ENCODE data around the gene DVL3.
"Not testable (repeated sequence)": the region's sequence is repeated elsewhere in the genome, so short reads cannot be mapped to it uniquely, and the experiment has no call there.

Gene DVL3

GRCh38 chr3:184154885-184155643 lies at the start of gene DVL3:
Gene DVL3, plus strand, starts transcription at chr3:184155377. Its CDS starts 259 bp downstream, at chr3:184155636.
- peak; percentile 62 for DNase-seq

GRCh38 chr3:184110316-184110725 lies 44.9 kb upstream of the DVL3 start:
- DNase-seq: peak; percentile 57

- no peak for DNase-seq
Observed at GRCh38 chr3:184116017-184116416, 39.2 kb upstream of the DVL3 start.

- DNase-seq: no peak
Observed at GRCh38 chr3:184117636-184118035, 37.5 kb upstream of the DVL3 start.

- DNase-seq: not testable (repeated sequence)
Observed at GRCh38 chr3:184121031-184121430, 34.1 kb upstream of the DVL3 start.

- no peak for DNase-seq
Observed at GRCh38 chr3:184126006-184126405, 29.2 kb upstream of the DVL3 start.

- peak; percentile 45 for DNase-seq
Observed at GRCh38 chr3:184129012-184129411, 26.2 kb upstream of the DVL3 start.

GRCh38 chr3:184132945-184133344 lies 22.2 kb upstream of the DVL3 start:
- DNase-seq: no peak

GRCh38 chr3:184133840-184134745 lies 21.1 kb upstream of the DVL3 start:
- peak; percentile 87 for DNase-seq

- no peak for DNase-seq
Observed at GRCh38 chr3:184134746-184135148, 20.4 kb upstream of the DVL3 start.

- DNase-seq: peak; percentile 96
Observed at GRCh38 chr3:184135149-184135910, 19.8 kb upstream of the DVL3 start, which contains the start of gene EIF2B5. Gene EIF2B5, plus strand, starts transcription at chr3:184135358. Its CDS starts 28 bp downstream, at chr3:184135386.

GRCh38 chr3:184135911-184136260 lies 19.3 kb upstream of the DVL3 start:
- no peak for DNase-seq

GRCh38 chr3:184140436-184140835 lies 14.7 kb upstream of the DVL3 start:
- DNase-seq: no peak

GRCh38 chr3:184142199-184142598 lies 13.0 kb upstream of the DVL3 start:
- DNase-seq: no peak

- DNase-seq: no peak
Observed at GRCh38 chr3:184143327-184143726, 11.8 kb upstream of the DVL3 start.

- no peak for DNase-seq
Observed at GRCh38 chr3:184144505-184144904, 10.7 kb upstream of the DVL3 start.

- DNase-seq: peak; percentile 45
Observed at GRCh38 chr3:184145111-184145524, 10.1 kb upstream of the DVL3 start.

- DNase-seq: no peak
Observed at GRCh38 chr3:184145751-184146270, 9.4 kb upstream of the DVL3 start.

- no peak for DNase-seq
Observed at GRCh38 chr3:184148076-184148475, 7.1 kb upstream of the DVL3 start.

- DNase-seq: no peak
Observed at GRCh38 chr3:184149123-184149522, 6.1 kb upstream of the DVL3 start.

- DNase-seq: peak; percentile 30
Observed at GRCh38 chr3:184149770-184150169, 5.4 kb upstream of the DVL3 start.

- DNase-seq: no peak
Observed at GRCh38 chr3:184155644-184156521, 706 bp downstream of the DVL3 start.
